ENCODE measurements around the gene KMT2B.

KMT2B gene

GRCh38 chr19:35731353-35731752, 13.6 kb downstream of the KMT2B start:
- H3K4me2 ChIP-seq (ENCODE audit: low read length, poor library complexity, severe bottlenecking): no peak overlapping the region
- 92% methylated on average over 9 of the region's 9 CpGs for WGBS
- no peak overlapping the region for H3K23ac ChIP-seq (ENCODE audit: low read length in 2 of 2)
- H3K9me3 ChIP-seq (ENCODE audit: control insufficient read depth, low read length): no peaks in the 10 kb centered on the region
- no peak overlapping the region for H2AFZ ChIP-seq (ENCODE audit: low read depth, low read length)
- no peak overlapping the region for H3K27ac ChIP-seq (ENCODE audit: low read length, poor library complexity, severe bottlenecking)
- no peak overlapping the region for H3K9ac ChIP-seq (ENCODE audit: low read length)
- H3K27me3 ChIP-seq (ENCODE audit: control insufficient read depth in 1 of 2, insufficient read depth in 1 of 2, low read length in 2 of 2): no peaks in the 10 kb centered on the region
- H3K4me3 ChIP-seq (ENCODE audit: insufficient read depth in 1 of 2, low read depth in 1 of 2, low read length in 2 of 2): no peak overlapping the region
- peaks cover 86 to 97% of the 10 kb centered on the region in 2 experiments for H3K36me3 ChIP-seq (ENCODE audit: control insufficient read depth in 1 of 2, insufficient read depth in 2 of 2, low read depth in 1 of 2, low read length in 2 of 2)
- H2BK5ac ChIP-seq (ENCODE audit: low read depth, low read length, poor library complexity, severe bottlenecking): no peak overlapping the region
- peaks cover 2% of the 10 kb centered on the region for H3K4me1 ChIP-seq (ENCODE audit: control insufficient read depth, insufficient read depth, low read depth, low read length)
- no peak overlapping the region for H3K14ac ChIP-seq (ENCODE audit: low read length in 2 of 2)
- H4K91ac ChIP-seq (ENCODE audit: low read length): no peak overlapping the region
- no peak overlapping the region for H3K18ac ChIP-seq (ENCODE audit: low read depth in 1 of 2, low read length in 2 of 2)
- DNase-seq: no peak
- H2BK12ac ChIP-seq (ENCODE audit: low read length in 2 of 2): no peak overlapping the region
- H2BK15ac ChIP-seq (ENCODE audit: low read depth, poor library complexity, severe bottlenecking): no peak overlapping the region
- H2AK5ac ChIP-seq (ENCODE audit: low read length, severe bottlenecking): no peak overlapping the region
- H2BK120ac ChIP-seq (ENCODE audit: low read depth, low read length): no peak overlapping the region
- H3K79me1 ChIP-seq (replicated peaks; ENCODE audit: low read length, poor library complexity, severe bottlenecking): peaks cover 66% of the 10 kb centered on the region
- no peak overlapping the region for H3K4ac ChIP-seq (ENCODE audit: low read depth in 1 of 2, low read length in 2 of 2)
- no peak overlapping the region for H4K8ac ChIP-seq (ENCODE audit: low read length)

DNA sequence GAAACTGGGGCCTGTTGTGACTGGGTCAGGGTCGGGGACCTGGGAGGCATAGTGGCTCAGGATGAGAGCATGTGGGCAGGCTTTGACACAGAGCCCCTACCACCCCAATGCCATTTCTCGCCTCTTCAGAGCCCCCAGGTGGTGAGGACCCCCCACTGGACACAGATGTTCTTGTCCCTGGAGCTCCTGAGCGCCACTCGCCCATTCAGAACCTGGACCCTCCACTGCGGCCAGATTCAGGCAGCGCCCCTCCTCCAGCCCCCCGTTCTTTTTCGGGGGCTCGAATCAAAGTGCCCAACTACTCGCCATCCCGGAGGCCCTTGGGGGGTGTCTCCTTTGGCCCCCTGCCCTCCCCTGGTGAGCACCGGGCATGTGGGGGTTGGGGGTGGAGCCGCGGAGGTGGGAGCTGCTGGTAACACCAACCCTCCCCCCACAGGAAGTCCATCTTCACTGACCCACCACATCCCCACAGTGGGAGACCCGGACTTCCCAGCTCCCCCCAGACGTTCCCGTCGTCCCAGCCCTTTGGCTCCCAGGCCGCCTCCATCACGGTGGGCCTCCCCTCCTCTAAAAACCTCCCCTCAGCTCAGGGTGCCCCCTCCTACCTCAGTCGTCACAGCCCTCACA, 14.1 kb downstream of the KMT2B start:
- Histone ChIP-seq H3K27me3 (ENCODE audit: control insufficient read depth in 1 of 2, insufficient read depth in 1 of 2, low read length in 2 of 2) (no peaks in the 10 kb centered on the region), H2BK5ac (ENCODE audit: low read depth, low read length, poor library complexity, severe bottlenecking) (no peak overlapping the region), H4K8ac (ENCODE audit: low read length) (no peak overlapping the region), H3K4me2 (ENCODE audit: low read length, poor library complexity, severe bottlenecking) (no peak overlapping the region), H4K91ac (ENCODE audit: low read length) (no peak overlapping the region), H3K79me1 (replicated peaks; ENCODE audit: low read length, poor library complexity, severe bottlenecking) (peaks cover 71% of the 10 kb centered on the region), H3K4me1 (ENCODE audit: control insufficient read depth, insufficient read depth, low read depth, low read length) (peaks cover 2% of the 10 kb centered on the region), H3K4me3 (ENCODE audit: insufficient read depth in 1 of 2, low read depth in 1 of 2, low read length in 2 of 2) (no peak overlapping the region), H3K14ac (ENCODE audit: low read length in 2 of 2) (no peak overlapping the region), H3K4ac (ENCODE audit: low read depth in 1 of 2, low read length in 2 of 2) (no peak overlapping the region), H3K18ac (ENCODE audit: low read depth in 1 of 2, low read length in 2 of 2) (no peak overlapping the region), H3K9ac (ENCODE audit: low read length) (no peak overlapping the region), H2BK12ac (ENCODE audit: low read length in 2 of 2) (no peak overlapping the region), H2AK5ac (ENCODE audit: low read length, severe bottlenecking) (no peak overlapping the region), H2BK15ac (ENCODE audit: low read depth, poor library complexity, severe bottlenecking) (no peak overlapping the region), H3K27ac (ENCODE audit: low read length, poor library complexity, severe bottlenecking) (no peak overlapping the region), H2BK120ac (ENCODE audit: low read depth, low read length) (no peak overlapping the region), H3K36me3 (ENCODE audit: control insufficient read depth in 1 of 2, insufficient read depth in 2 of 2, low read depth in 1 of 2, low read length in 2 of 2) (peaks cover 88 to 98% of the 10 kb centered on the region in 2 experiments), H3K9me3 (ENCODE audit: control insufficient read depth, low read length) (no peaks in the 10 kb centered on the region), H2AFZ (ENCODE audit: low read depth, low read length) (no peak overlapping the region), H3K23ac (ENCODE audit: low read length in 2 of 2) (no peak overlapping the region)
- DNase-seq: no peak
- 84% methylated on average over 13 of the region's 21 CpGs for WGBS

DNA sequence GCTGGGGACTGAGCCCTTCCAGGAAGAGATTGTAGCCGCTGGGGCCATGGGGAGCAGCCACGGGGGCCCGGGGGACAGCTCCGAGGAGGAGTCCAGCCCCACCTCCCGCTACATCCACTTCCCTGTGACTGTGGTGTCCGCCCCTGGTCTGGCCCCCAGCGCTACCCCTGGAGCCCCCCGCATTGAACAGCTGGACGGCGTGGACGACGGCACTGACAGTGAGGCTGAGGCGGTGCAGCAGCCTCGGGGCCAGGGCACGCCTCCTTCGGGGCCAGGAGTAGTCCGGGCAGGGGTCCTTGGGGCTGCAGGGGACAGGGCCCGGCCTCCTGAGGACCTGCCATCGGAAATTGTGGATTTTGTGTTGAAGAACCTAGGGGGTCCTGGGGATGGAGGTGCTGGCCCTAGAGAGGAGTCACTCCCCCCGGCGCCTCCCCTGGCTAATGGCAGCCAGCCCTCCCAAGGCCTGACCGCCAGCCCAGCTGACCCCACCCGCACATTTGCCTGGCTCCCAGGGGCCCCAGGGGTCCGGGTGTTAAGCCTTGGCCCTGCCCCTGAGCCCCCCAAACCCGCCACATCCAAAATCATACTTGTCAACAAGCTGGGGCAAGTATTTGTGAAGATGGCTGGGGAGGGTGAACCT, 14.9 kb downstream of the KMT2B start:
- H2BK5ac ChIP-seq (ENCODE audit: low read depth, low read length, poor library complexity, severe bottlenecking): no peak overlapping the region
- no peak overlapping the region for H3K9ac ChIP-seq (ENCODE audit: low read length)
- H3K27ac ChIP-seq (ENCODE audit: low read length, poor library complexity, severe bottlenecking): no peak overlapping the region
- no peak overlapping the region for H2BK15ac ChIP-seq (ENCODE audit: low read depth, poor library complexity, severe bottlenecking)
- H4K91ac ChIP-seq (ENCODE audit: low read length): no peak overlapping the region
- peaks cover 64% of the 10 kb centered on the region for H3K79me1 ChIP-seq (replicated peaks; ENCODE audit: low read length, poor library complexity, severe bottlenecking)
- no peak overlapping the region for H3K14ac ChIP-seq (ENCODE audit: low read length in 2 of 2)
- WGBS: 97% methylated on average over 22 of the region's 25 CpGs
- no peak overlapping the region for H2BK12ac ChIP-seq (ENCODE audit: low read length in 2 of 2)
- peaks cover 88 to 98% of the 10 kb centered on the region in 2 experiments for H3K36me3 ChIP-seq (ENCODE audit: control insufficient read depth in 1 of 2, insufficient read depth in 2 of 2, low read depth in 1 of 2, low read length in 2 of 2)
- no peak overlapping the region for H2AK5ac ChIP-seq (ENCODE audit: low read length, severe bottlenecking)
- no peak overlapping the region for H2AFZ ChIP-seq (ENCODE audit: low read depth, low read length)
- H3K18ac ChIP-seq (ENCODE audit: low read depth in 1 of 2, low read length in 2 of 2): no peak overlapping the region
- no peak overlapping the region for H3K4me2 ChIP-seq (ENCODE audit: low read length, poor library complexity, severe bottlenecking)
- no peak overlapping the region for H3K23ac ChIP-seq (ENCODE audit: low read length in 2 of 2)
- no peaks in the 10 kb centered on the region for H3K27me3 ChIP-seq (ENCODE audit: control insufficient read depth in 1 of 2, insufficient read depth in 1 of 2, low read length in 2 of 2)
- no peak overlapping the region for H2BK120ac ChIP-seq (ENCODE audit: low read depth, low read length)
- no peak overlapping the region for H3K4me3 ChIP-seq (ENCODE audit: insufficient read depth in 1 of 2, low read depth in 1 of 2, low read length in 2 of 2)
- H3K9me3 ChIP-seq (ENCODE audit: control insufficient read depth, low read length): no peaks in the 10 kb centered on the region
- no peak for DNase-seq
- no peak overlapping the region for H4K8ac ChIP-seq (ENCODE audit: low read length)
- no peak overlapping the region for H3K4ac ChIP-seq (ENCODE audit: low read depth in 1 of 2, low read length in 2 of 2)
- peaks cover 2% of the 10 kb centered on the region for H3K4me1 ChIP-seq (ENCODE audit: control insufficient read depth, insufficient read depth, low read depth, low read length)

DNA sequence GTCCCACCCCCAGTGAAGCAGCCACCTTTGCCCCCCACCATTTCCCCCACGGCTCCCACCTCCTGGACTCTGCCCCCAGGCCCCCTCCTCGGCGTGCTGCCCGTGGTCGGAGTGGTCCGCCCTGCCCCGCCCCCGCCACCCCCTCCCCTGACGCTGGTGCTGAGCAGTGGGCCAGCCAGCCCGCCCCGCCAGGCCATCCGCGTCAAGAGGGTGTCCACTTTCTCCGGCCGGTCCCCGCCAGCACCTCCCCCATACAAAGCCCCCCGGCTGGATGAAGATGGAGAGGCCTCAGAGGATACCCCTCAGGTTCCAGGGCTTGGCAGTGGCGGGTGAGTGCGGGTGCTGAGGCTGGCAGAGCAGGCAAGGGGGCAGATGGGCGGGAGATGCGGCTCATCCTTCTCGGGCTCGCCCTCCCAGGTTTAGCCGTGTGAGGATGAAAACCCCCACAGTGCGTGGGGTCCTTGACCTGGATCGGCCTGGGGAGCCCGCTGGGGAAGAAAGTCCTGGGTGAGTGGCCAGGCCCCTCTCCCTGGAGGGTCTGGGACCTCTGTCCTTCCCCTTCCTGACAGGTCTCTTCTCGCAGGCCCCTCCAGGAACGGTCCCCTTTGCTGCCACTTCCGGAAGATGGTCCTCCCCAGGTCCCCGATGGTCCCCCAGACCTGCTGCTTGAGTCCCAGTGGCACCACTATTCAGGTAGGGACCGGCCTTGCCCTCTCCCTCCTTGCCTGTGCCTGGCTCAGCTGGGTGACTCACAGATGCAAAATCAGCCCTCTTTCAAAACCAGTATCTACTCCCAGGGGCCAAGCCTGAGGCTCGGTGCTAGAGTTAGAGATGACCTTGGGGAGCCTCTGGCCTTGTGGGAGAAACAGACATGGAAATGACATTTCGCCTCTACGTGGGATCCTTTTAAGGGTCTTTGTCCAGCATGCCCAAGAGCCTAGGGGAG, 15.7 kb downstream of the KMT2B start:
- no peak overlapping the region for H2BK15ac ChIP-seq (ENCODE audit: low read depth, poor library complexity, severe bottlenecking)
- no peak overlapping the region for H3K14ac ChIP-seq (ENCODE audit: low read length in 2 of 2)
- DNase-seq: no peak
- no peak overlapping the region for H3K18ac ChIP-seq (ENCODE audit: low read depth in 1 of 2, low read length in 2 of 2)
- H3K23ac ChIP-seq (ENCODE audit: low read length in 2 of 2): no peak overlapping the region
- peaks cover 2% of the 10 kb centered on the region for H3K4me1 ChIP-seq (ENCODE audit: control insufficient read depth, insufficient read depth, low read depth, low read length)
- no peak overlapping the region for H2AFZ ChIP-seq (ENCODE audit: low read depth, low read length)
- H2BK5ac ChIP-seq (ENCODE audit: low read depth, low read length, poor library complexity, severe bottlenecking): no peak overlapping the region
- no peak overlapping the region for H3K4me2 ChIP-seq (ENCODE audit: low read length, poor library complexity, severe bottlenecking)
- no peak overlapping the region for H4K8ac ChIP-seq (ENCODE audit: low read length)
- no peak overlapping the region for H3K27ac ChIP-seq (ENCODE audit: low read length, poor library complexity, severe bottlenecking)
- H3K4me3 ChIP-seq (ENCODE audit: insufficient read depth in 1 of 2, low read depth in 1 of 2, low read length in 2 of 2): no peak overlapping the region
- H3K79me1 ChIP-seq (replicated peaks; ENCODE audit: low read length, poor library complexity, severe bottlenecking): peaks cover 59% of the 10 kb centered on the region
- no peak overlapping the region for H4K91ac ChIP-seq (ENCODE audit: low read length)
- peak overlapping the region; percentile 33 for H3K9ac ChIP-seq (ENCODE audit: low read length)
- no peak overlapping the region for H3K4ac ChIP-seq (ENCODE audit: low read depth in 1 of 2, low read length in 2 of 2)
- 96% methylated on average over 28 of the region's 35 CpGs for WGBS
- no peak overlapping the region for H2AK5ac ChIP-seq (ENCODE audit: low read length, severe bottlenecking)
- H3K36me3 ChIP-seq (ENCODE audit: control insufficient read depth in 1 of 2, insufficient read depth in 2 of 2, low read depth in 1 of 2, low read length in 2 of 2): peaks cover 88 to 98% of the 10 kb centered on the region in 2 experiments
- H3K27me3 ChIP-seq (ENCODE audit: control insufficient read depth in 1 of 2, insufficient read depth in 1 of 2, low read length in 2 of 2): no peaks in the 10 kb centered on the region
- H2BK120ac ChIP-seq (ENCODE audit: low read depth, low read length): no peak overlapping the region
- no peaks in the 10 kb centered on the region for H3K9me3 ChIP-seq (ENCODE audit: control insufficient read depth, low read length)
- H2BK12ac ChIP-seq (ENCODE audit: low read length in 2 of 2): no peak overlapping the region

Data from mesenchymal stem cell (in vitro differentiated cells and primary cell).